DND-41 (cell line): Measurements from ENCODE around the gene OMA1.

Experiments
- ATAC-seq: fragments of 200-7000 bp; cut with Tn5 transposase; 3 replicates; pipeline ENCODE4 v1.9.1; 2021; ENCODE audit warnings: low read depth; ENCODE audit not compliant: insufficient read depth
- DNase-seq: peaks from one replicate; pipeline ENCODE4 v3.0.0-alpha.2; 2020
- H2AFZ ChIP-seq: 2 replicates; pipeline ENCODE4 v1.6.0; 2012; ENCODE audit warnings: low read depth, low read length
- H3K27ac ChIP-seq: 2 replicates; pipeline ENCODE4 v1.5.1; 2012; ENCODE audit warnings: low read length, inconsistent platforms
- H3K27me3 ChIP-seq: fragments of 200-600 bp; sonication (generic); 2 replicates; pipeline ENCODE4 v1.6.0; 2012; ENCODE audit warnings: low read length, mild to moderate bottlenecking, inconsistent platforms; ENCODE audit not compliant: insufficient read depth, poor library complexity
- H3K36me3 ChIP-seq: 2 replicates; pipeline ENCODE4 v1.5.1; 2012; ENCODE audit warnings: low read length, inconsistent platforms; ENCODE audit not compliant: insufficient read depth
- H3K4me1 ChIP-seq: 2 replicates; pipeline ENCODE4 v1.5.1; 2012; ENCODE audit warnings: mild to moderate bottlenecking, low read length; ENCODE audit not compliant: insufficient read depth
- H3K4me2 ChIP-seq: 2 replicates; pipeline ENCODE4 v1.6.0; 2012; ENCODE audit warnings: mild to moderate bottlenecking, moderate library complexity, low read length, inconsistent platforms; ENCODE audit not compliant: insufficient read depth
- H3K4me3 ChIP-seq, 2 experiments: fragments of 200-600 bp in 1 of 2; shearing (Covaris generic) in 1 of 2; 2 replicates each; pipeline ENCODE4 v1.5.1; 2012 to 2016; ENCODE audit warnings: inconsistent platforms in 2 of 2, low read length in 2 of 2, mild to moderate bottlenecking in 2 of 2, low read depth in 1 of 2, moderate library complexity in 1 of 2
- H3K79me2 ChIP-seq: 2 replicates; pipeline ENCODE4 v1.6.0; 2012; ENCODE audit warnings: low read length, inconsistent platforms; ENCODE audit not compliant: insufficient read depth
- H3K9ac ChIP-seq: 2 replicates; pipeline ENCODE4 v1.6.0; 2012; ENCODE audit warnings: low read depth, mild to moderate bottlenecking, inconsistent platforms, low read length, moderate library complexity
- H3K9me3 ChIP-seq: 2 replicates; pipeline ENCODE4 v1.5.1; 2012; ENCODE audit warnings: low read length, moderate library complexity, mild to moderate bottlenecking, inconsistent platforms; ENCODE audit not compliant: insufficient read depth, severe bottlenecking
- H4K20me1 ChIP-seq: 2 replicates; pipeline ENCODE4 v1.6.0; 2012; ENCODE audit warnings: low read length; ENCODE audit not compliant: insufficient read depth
- EZH2 ChIP-seq: IDR thresholded peaks from 3 replicates; pipeline ENCODE4 v1.6.1; 2012; ENCODE audit warnings: borderline replicate concordance, low read depth, mild to moderate bottlenecking, moderate library complexity, low read length, inconsistent platforms; ENCODE audit not compliant: severe bottlenecking
- TF ChIP-seq, protein P1 (sequence below): IDR thresholded peaks from 2 replicates; pipeline ENCODE4 v1.5.1; 2012; ENCODE audit warnings: borderline replicate concordance, low read length, moderate library complexity, mild to moderate bottlenecking; ENCODE audit not compliant: poor library complexity, severe bottlenecking; ENCODE audit errors: extremely low read depth

OMA1 gene

DNA sequence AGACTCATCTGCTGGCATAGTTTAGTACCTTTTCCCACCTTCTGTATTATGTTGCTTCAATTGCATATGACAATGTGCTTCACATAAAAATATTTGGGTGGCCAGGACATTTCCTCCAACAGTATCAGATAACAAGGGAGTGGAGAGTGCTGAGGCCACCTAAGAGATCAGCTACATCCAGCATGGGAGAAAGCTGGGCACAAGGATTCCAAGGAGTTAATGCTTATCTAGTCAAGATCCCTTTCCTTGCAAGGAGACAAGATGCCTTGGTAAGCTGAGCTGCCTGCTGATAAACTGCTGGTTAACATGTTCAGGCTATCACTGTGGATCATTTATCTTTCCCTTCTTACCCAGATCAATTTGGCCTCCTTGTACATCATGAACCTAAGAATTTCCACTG, 25.1 kb upstream of the OMA1 start:
- Histone ChIP-seq H4K20me1 (no peaks in the 10 kb centered on the region), H3K27me3 (peaks cover 19% of the 10 kb centered on the region), H3K4me3 (no peak overlapping the region), H3K79me2 (no peaks in the 10 kb centered on the region), H3K9ac (no peak overlapping the region), H3K4me1 (no peaks in the 10 kb centered on the region), H2AFZ (no peak overlapping the region), H3K4me2 (no peak overlapping the region), H3K36me3 (no peaks in the 10 kb centered on the region), H3K27ac (no peak overlapping the region), H3K9me3 (no peaks in the 10 kb centered on the region)
- no peak for DNase-seq
- no peak for ATAC-seq
- TF ChIP-seq EZH2: no peak
- TF ChIP-seq, protein P1, sequence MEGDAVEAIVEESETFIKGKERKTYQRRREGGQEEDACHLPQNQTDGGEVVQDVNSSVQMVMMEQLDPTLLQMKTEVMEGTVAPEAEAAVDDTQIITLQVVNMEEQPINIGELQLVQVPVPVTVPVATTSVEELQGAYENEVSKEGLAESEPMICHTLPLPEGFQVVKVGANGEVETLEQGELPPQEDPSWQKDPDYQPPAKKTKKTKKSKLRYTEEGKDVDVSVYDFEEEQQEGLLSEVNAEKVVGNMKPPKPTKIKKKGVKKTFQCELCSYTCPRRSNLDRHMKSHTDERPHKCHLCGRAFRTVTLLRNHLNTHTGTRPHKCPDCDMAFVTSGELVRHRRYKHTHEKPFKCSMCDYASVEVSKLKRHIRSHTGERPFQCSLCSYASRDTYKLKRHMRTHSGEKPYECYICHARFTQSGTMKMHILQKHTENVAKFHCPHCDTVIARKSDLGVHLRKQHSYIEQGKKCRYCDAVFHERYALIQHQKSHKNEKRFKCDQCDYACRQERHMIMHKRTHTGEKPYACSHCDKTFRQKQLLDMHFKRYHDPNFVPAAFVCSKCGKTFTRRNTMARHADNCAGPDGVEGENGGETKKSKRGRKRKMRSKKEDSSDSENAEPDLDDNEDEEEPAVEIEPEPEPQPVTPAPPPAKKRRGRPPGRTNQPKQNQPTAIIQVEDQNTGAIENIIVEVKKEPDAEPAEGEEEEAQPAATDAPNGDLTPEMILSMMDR: no peak

DNA sequence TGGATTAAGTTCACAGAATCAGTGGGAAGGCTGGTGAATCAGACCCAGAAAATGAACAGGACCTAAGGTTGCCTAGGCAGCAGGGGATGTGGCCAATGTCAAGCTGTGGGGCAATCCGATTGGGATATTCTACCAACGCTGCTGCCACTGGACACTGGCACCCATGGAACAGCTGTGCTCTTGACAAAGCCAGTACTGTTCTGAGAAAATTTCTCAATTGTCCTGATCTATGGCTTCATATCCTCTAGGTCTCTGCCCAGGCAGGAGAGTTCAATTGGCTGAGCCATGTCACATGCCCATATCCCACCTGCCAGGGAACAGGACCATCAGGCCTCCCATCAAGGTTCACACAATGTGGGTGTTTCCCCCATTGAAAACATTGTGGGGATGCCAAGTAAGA, 24.3 kb upstream of the OMA1 start:
- ATAC-seq: no peak
- TF ChIP-seq, protein P1: no peak
- no peak for TF ChIP-seq EZH2

DNA sequence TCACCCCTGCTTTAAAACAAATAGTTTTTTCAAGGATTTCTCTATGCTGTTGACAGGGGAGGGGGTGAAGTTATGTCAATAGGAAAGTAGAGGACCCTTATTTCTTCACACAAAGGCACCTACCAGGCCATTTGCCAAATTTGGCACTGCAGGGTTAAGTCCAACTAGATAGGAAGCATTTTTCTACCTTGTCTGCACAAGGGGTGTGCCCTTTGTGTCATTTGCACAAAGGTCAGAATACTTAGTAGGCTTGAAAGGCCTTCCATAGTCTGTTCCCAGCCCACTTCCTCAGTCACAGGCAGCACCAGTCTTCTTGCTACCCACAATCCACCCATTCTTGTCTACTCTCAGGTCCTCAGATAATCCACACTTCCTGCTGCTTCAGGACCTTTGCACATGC, 23.6 kb upstream of the OMA1 start:
- TF ChIP-seq, protein P1: no peak
- Histone ChIP-seq H3K9ac (no peak overlapping the region), H3K4me1 (no peaks in the 10 kb centered on the region), H4K20me1 (no peaks in the 10 kb centered on the region), H3K27me3 (peaks cover 22% of the 10 kb centered on the region), H3K9me3 (no peaks in the 10 kb centered on the region), H3K4me2 (no peak overlapping the region), H3K79me2 (no peaks in the 10 kb centered on the region), H2AFZ (no peak overlapping the region), H3K27ac (no peak overlapping the region), H3K4me3 (no peak overlapping the region), H3K36me3 (no peaks in the 10 kb centered on the region)
- ATAC-seq (no peak), DNase-seq (no peak)

More for the DNA sequence above, 24.3 kb upstream of the OMA1 start:
- H3K4me3 ChIP-seq: no peak overlapping the region
- H3K9me3 ChIP-seq: no peaks in the 10 kb centered on the region
- peaks cover 19% of the 10 kb centered on the region for H3K27me3 ChIP-seq
- H3K79me2 ChIP-seq: no peaks in the 10 kb centered on the region
- no peak overlapping the region for H3K27ac ChIP-seq
- H3K4me1 ChIP-seq: no peaks in the 10 kb centered on the region
- no peaks in the 10 kb centered on the region for H3K36me3 ChIP-seq
- no peak overlapping the region for H3K9ac ChIP-seq
- no peaks in the 10 kb centered on the region for H4K20me1 ChIP-seq
- no peak for DNase-seq
- no peak overlapping the region for H2AFZ ChIP-seq
- H3K4me2 ChIP-seq: no peak overlapping the region

DNA sequence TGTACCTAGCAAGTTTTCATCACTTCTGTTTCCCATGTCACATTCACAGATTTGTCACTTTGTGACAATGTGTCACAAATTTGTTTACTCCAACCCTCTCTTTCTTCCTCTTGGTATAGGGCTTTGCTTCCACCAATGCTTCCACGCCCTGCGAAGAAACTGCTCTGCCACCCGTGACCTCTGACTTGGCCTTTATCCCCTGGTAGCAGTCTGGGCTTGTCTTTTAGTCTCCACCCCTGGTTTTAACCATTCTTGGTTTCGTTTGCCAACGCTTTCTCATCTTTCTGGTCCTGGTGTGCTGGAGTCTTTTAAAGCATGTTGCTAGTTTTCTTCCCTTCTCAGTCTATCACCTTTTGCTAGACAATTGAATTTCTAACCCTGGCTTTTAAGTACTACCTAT, 22.4 kb upstream of the OMA1 start:
- no peak overlapping the region for H3K4me3 ChIP-seq
- no peaks in the 10 kb centered on the region for H3K36me3 ChIP-seq
- DNase-seq (no peak), ATAC-seq (no peak)
- TF ChIP-seq, protein P1: no peak
- TF ChIP-seq EZH2: no peak
- no peak overlapping the region for H3K4me2 ChIP-seq
- no peaks in the 10 kb centered on the region for H3K9me3 ChIP-seq
- H2AFZ ChIP-seq: no peak overlapping the region
- no peaks in the 10 kb centered on the region for H3K79me2 ChIP-seq
- H3K9ac ChIP-seq: no peak overlapping the region
- no peak overlapping the region for H3K27ac ChIP-seq
- no peaks in the 10 kb centered on the region for H4K20me1 ChIP-seq
- no peaks in the 10 kb centered on the region for H3K4me1 ChIP-seq
- peaks cover 22% of the 10 kb centered on the region for H3K27me3 ChIP-seq
